HCT116 (cell line): ENCODE results near the gene CDC42EP3. TPM values are rescaled to one million over a fixed set of nuclear protein-coding genes. Genes with fewer than 3 reads are reported as not detected.

Experiments used
- ATAC-seq: fragments of 200-7000 bp; cut with Tn5 transposase; 2 replicates; pipeline ENCODE4 v1.9.1; 2020; ENCODE audit warnings: mild to moderate bottlenecking, moderate library complexity
- BruUV-seq: library from RNA; stranded (reverse); fragments of 400-500 nt; replicated peaks from 2 replicates; lab custom pipeline; 2021; lab: Mats Ljungman, UMichigan
- CTCF ChIA-PET: fragments of 300-600 bp; sonication (Branson Sonifier 250); formaldehyde crosslinking; loops from one replicate; lab custom pipeline; 2021; ENCODE audit warnings: antibody characterized with exemption; lab: Charles Lee
- POLR2A ChIA-PET: fragments of 300-600, 350-600 bp; sonication (Branson Sonifier 250); formaldehyde crosslinking; loops from one replicate; lab custom pipeline; 2021; ENCODE audit warnings: antibody characterized with exemption; lab: Charles Lee
- RAD21 ChIA-PET, 2 experiments: fragments of 300-600 bp; sonication (Branson Sonifier 250); formaldehyde crosslinking; loops; one replicate each; lab custom pipeline; 2023; ENCODE audit warnings: low total read pairs in 2 of 2; ENCODE audit not compliant: uncharacterized antibody in 2 of 2, unreplicated experiment in 2 of 2, low non-redundant PET in 1 of 2; lab: Charles Lee
- DNase-seq: peaks from one replicate; pipeline ENCODE4 v3.0.0-alpha.2; 2010; ENCODE audit warnings: low read depth, low spot score
- H2AFZ ChIP-seq: fragments of 200-600 bp; shearing (Covaris generic), sonication (generic); 2 replicates; pipeline ENCODE4 v1.6.1; 2017; ENCODE audit warnings: low read depth, mixed run types, mixed read lengths, antibody characterized with exemption, low read length; ENCODE audit not compliant: poor library complexity, severe bottlenecking
- H3K27ac ChIP-seq: 2 replicates; pipeline ENCODE4 v1.5.1; 2012; ENCODE audit warnings: low read depth, low read length
- H3K27me3 ChIP-seq: fragments of 200-600 bp; sonication (generic); 2 replicates; pipeline ENCODE4 v1.6.1; 2016; ENCODE audit warnings: mixed run types, low read length, mixed read lengths; ENCODE audit not compliant: insufficient read depth
- H3K36me3 ChIP-seq, 2 experiments: fragments of 200-500 bp in 1 of 2; fragments of 200-600 bp in 1 of 2; sonication (Bioruptor generic) in 1 of 2; sonication (generic) in 1 of 2; 2 replicates each; pipeline versions ENCODE4 v1.5.1 to v1.6.1; 2014 to 2016; ENCODE audit warnings: low read length in 2 of 2, inconsistent platforms in 1 of 2, mixed read lengths in 1 of 2, mixed run types in 1 of 2; ENCODE audit not compliant: insufficient read depth in 2 of 2, control insufficient read depth in 1 of 2
- H3K4me1 ChIP-seq, 2 experiments: fragments of 200-600 bp in 1 of 2; sonication (generic) in 1 of 2; 2 replicates each; pipeline versions ENCODE4 v1.5.1 to v1.6.1; 2012 to 2017; ENCODE audit warnings: low read length in 2 of 2, inconsistent platforms in 1 of 2, mild to moderate bottlenecking in 1 of 2, mixed read lengths in 1 of 2, mixed run types in 1 of 2, moderate library complexity in 1 of 2; ENCODE audit not compliant: insufficient read depth in 2 of 2, control insufficient read depth in 1 of 2
- H3K4me2 ChIP-seq: fragments of 200-600 bp; sonication (generic); 2 replicates; pipeline ENCODE4 v1.6.1; 2017; ENCODE audit warnings: mixed run types, low read length, mixed read lengths
- H3K4me3 ChIP-seq, 2 experiments: fragments of 200-600 bp in 1 of 2; sonication (generic) in 1 of 2; replicated peaks in 1 of 2; 2 replicates each; pipeline ENCODE4 v1.5.1; 2011 to 2016; ENCODE audit warnings: low read length in 2 of 2, control low read depth in 1 of 2, low read depth in 1 of 2, mild to moderate bottlenecking in 1 of 2, mixed read lengths in 1 of 2, mixed run types in 1 of 2
- H3K79me2 ChIP-seq: fragments of 200-600 bp; sonication (generic); 2 replicates; pipeline ENCODE4 v1.6.1; 2017; ENCODE audit warnings: mild to moderate bottlenecking, mixed run types, low read length, moderate library complexity, mixed read lengths; ENCODE audit not compliant: insufficient read depth
- H3K9ac ChIP-seq: fragments of 200-600 bp; sonication (generic); 2 replicates; pipeline ENCODE4 v1.6.1; 2016; ENCODE audit warnings: low read length, mixed read lengths
- H3K9me2 ChIP-seq: fragments of 200-600 bp; sonication (generic), shearing (Covaris generic); 2 replicates; pipeline ENCODE4 v1.6.1; 2017; ENCODE audit warnings: mixed run types, mild to moderate bottlenecking, moderate library complexity; ENCODE audit not compliant: insufficient read depth
- H3K9me3 ChIP-seq, 2 experiments: fragments of 200-500 bp in 1 of 2; fragments of 200-600 bp in 1 of 2; sonication (Bioruptor generic) in 1 of 2; sonication (generic) in 1 of 2; 2 replicates each; pipeline ENCODE4 v1.6.1; 2014 to 2017; ENCODE audit warnings: low read length in 2 of 2, mixed read lengths in 2 of 2, inconsistent platforms in 1 of 2, low read depth in 1 of 2, mild to moderate bottlenecking in 1 of 2, mixed run types in 1 of 2, moderate library complexity in 1 of 2; ENCODE audit not compliant: control insufficient read depth in 1 of 2, insufficient read depth in 1 of 2
- H4K20me1 ChIP-seq: fragments of 200-600 bp; sonication (generic), shearing (Covaris generic); 2 replicates; pipeline ENCODE4 v1.6.1; 2017; ENCODE audit warnings: mixed run types, mild to moderate bottlenecking, moderate library complexity; ENCODE audit not compliant: insufficient read depth
- ATF3 ChIP-seq: IDR thresholded peaks from 2 replicates; pipeline ENCODE4 v1.6.1; 2012
- CBX3 ChIP-seq: IDR thresholded peaks from 2 replicates; pipeline ENCODE4 v1.6.1; 2012; ENCODE audit warnings: low read depth
- CEBPB ChIP-seq: IDR thresholded peaks from 2 replicates; pipeline ENCODE4 v1.6.1; 2012; ENCODE audit warnings: low read depth
- ELF1 ChIP-seq: IDR thresholded peaks from 2 replicates; pipeline ENCODE4 v1.6.1; 2012; ENCODE audit warnings: low read depth, borderline replicate concordance
- EZH2phosphoT487 ChIP-seq: fragments of 200-600 bp; IDR thresholded peaks from 2 replicates; pipeline ENCODE4 v1.6.1; 2018; ENCODE audit warnings: antibody characterized with exemption, borderline replicate concordance
- FOSL1 ChIP-seq: IDR thresholded peaks from 2 replicates; pipeline ENCODE4 v1.6.1; 2012; ENCODE audit warnings: low read depth
- MAX ChIP-seq: IDR thresholded peaks from 2 replicates; pipeline ENCODE4 v1.6.1; 2012
- POLR2A ChIP-seq: IDR thresholded peaks from 2 replicates; pipeline ENCODE4 v1.7.0; 2011; ENCODE audit warnings: borderline replicate concordance; ENCODE audit not compliant: insufficient read depth, insufficient read length; ENCODE audit errors: extremely low read depth
- POLR2AphosphoS5 ChIP-seq: IDR thresholded peaks from 2 replicates; pipeline ENCODE4 v1.6.1; 2011; ENCODE audit warnings: mild to moderate bottlenecking, low read depth, low read length, moderate library complexity
- REST ChIP-seq: IDR thresholded peaks from 2 replicates; pipeline ENCODE4 v1.6.1; 2012; ENCODE audit warnings: low read depth
- SIN3A ChIP-seq: IDR thresholded peaks from 2 replicates; pipeline ENCODE4 v1.6.1; 2012; ENCODE audit warnings: low read depth
- SP1 ChIP-seq: IDR thresholded peaks from 2 replicates; pipeline ENCODE4 v1.6.1; 2012; ENCODE audit warnings: low read depth
- SRF ChIP-seq: IDR thresholded peaks from 2 replicates; pipeline ENCODE4 v1.6.1; 2012; ENCODE audit warnings: low read depth
- YY1 ChIP-seq: IDR thresholded peaks from 2 replicates; pipeline ENCODE4 v1.6.1; 2011; ENCODE audit warnings: low read length, low read depth, moderate library complexity, mild to moderate bottlenecking; ENCODE audit not compliant: insufficient replicate concordance; ENCODE audit errors: extremely low read depth
- ZBTB33 ChIP-seq: IDR thresholded peaks from 2 replicates; pipeline ENCODE4 v1.6.1; 2011; ENCODE audit warnings: mild to moderate bottlenecking, low read length, moderate library complexity; ENCODE audit not compliant: insufficient replicate concordance; ENCODE audit errors: extremely low read depth
- ZNF274 ChIP-seq: fragments of 200-500 bp; sonication (Bioruptor generic); IDR thresholded peaks from 2 replicates; pipeline ENCODE4 v1.6.1; 2014; ENCODE audit warnings: mild to moderate bottlenecking, low read depth, low read length, inconsistent platforms
- intact Hi-C: fragments of 100-400 bp; cut with micrococcal nuclease; formaldehyde crosslinking; loops from 2 replicates; pipeline ENCODE4 v1.10.0; 2022
- total RNA-seq: library from RNA; stranded (reverse); gene quantifications from one replicate; pipeline ENCODE4 v1.2.1, GENCODE V29; 2021; ENCODE audit not compliant: unreplicated experiment

CDC42EP3 gene
- total RNA-seq, 1 experiment from 2014 or later: 38.2 TPM

- Histone ChIP-seq H3K27me3 (no peaks in the 10 kb centered on the region), H3K79me2 (no peaks in the 10 kb centered on the region), H2AFZ (no peak overlapping the region), H3K9me3 (no peaks in the 10 kb centered on the region), H4K20me1 (no peaks in the 10 kb centered on the region), H3K36me3 (no peaks in the 10 kb centered on the region), H3K9ac (no peak overlapping the region), H3K9me2 (no peaks in the 10 kb centered on the region), H3K4me1 (peaks cover 0 to 3% of the 10 kb centered on the region in 2 experiments; a peak in 1 of 4 replicates), H3K4me3 (no peak overlapping the region), H3K4me2 (no peak overlapping the region), H3K27ac (no peak overlapping the region)
- DNase-seq: no peak
- no peak for TF ChIP-seq POLR2A
- no peak for TF ChIP-seq ATF3
- no peak for TF ChIP-seq MAX
- no peak for TF ChIP-seq ELF1
- TF ChIP-seq SRF: no peak
- no peak for TF ChIP-seq SIN3A
- POLR2A ChIA-PET: no interaction called here
- RAD21 ChIA-PET: no interaction called here
- intact Hi-C loops: no loop called here
- no TSS peak for BruUV-seq
- no peak for ATAC-seq
- CTCF ChIA-PET: no interaction called here
Observed at GRCh38 chr2:37602040-37602439, 69.4 kb downstream of the CDC42EP3 start.

- Histone ChIP-seq H3K9me3 (no peaks in the 10 kb centered on the region), H3K9ac (no peak overlapping the region), H3K4me3 (no peak overlapping the region), H3K4me2 (no peak overlapping the region), H2AFZ (no peak overlapping the region), H3K79me2 (no peaks in the 10 kb centered on the region), H3K36me3 (no peaks in the 10 kb centered on the region), H3K9me2 (no peaks in the 10 kb centered on the region), H3K4me1 (peaks cover 0 to 3% of the 10 kb centered on the region in 2 experiments; a peak in 1 of 4 replicates), H4K20me1 (no peaks in the 10 kb centered on the region), H3K27me3 (no peaks in the 10 kb centered on the region), H3K27ac (no peak overlapping the region)
- ChIA-PET CTCF (no interaction called here), RAD21 (no interaction called here), POLR2A (no interaction called here)
- ATAC-seq (no peak), DNase-seq (no peak)
- BruUV-seq: no TSS peak
- intact Hi-C loops: no loop called here
- TF ChIP-seq POLR2A: no peak
- no peak for TF ChIP-seq YY1
- TF ChIP-seq SRF: no peak
- TF ChIP-seq CEBPB: no peak
- no peak for TF ChIP-seq POLR2AphosphoS5
- no peak for TF ChIP-seq EZH2phosphoT487
- TF ChIP-seq SIN3A: no peak
- no peak for TF ChIP-seq ZNF274
- TF ChIP-seq CBX3: no peak
- TF ChIP-seq ZBTB33: no peak
- no peak for TF ChIP-seq SP1
- no peak for TF ChIP-seq REST
- no peak for TF ChIP-seq FOSL1
Observed at GRCh38 chr2:37601569-37601968, 69.9 kb downstream of the CDC42EP3 start.
